ENCODE measurements around the gene KIAA0930.
A peak's percentile ranks its signal among the peaks of the same experiment; 100 is the strongest.

The KIAA0930 gene

GRCh38 chr22:45271667-45272201 is 31.0 kb upstream of the KIAA0930 start:
- Histone ChIP-seq H3K36me3 (ENCODE audit: control insufficient read depth in 1 of 2, insufficient read depth in 2 of 2, low read depth in 1 of 2, low read length in 2 of 2) (no peaks in the 10 kb centered on the region), H4K91ac (ENCODE audit: low read length) (no peak overlapping the region), H3K9ac (ENCODE audit: low read length) (no peak overlapping the region), H3K4me2 (ENCODE audit: low read length, poor library complexity, severe bottlenecking) (no peak overlapping the region), H2BK5ac (ENCODE audit: low read depth, low read length, poor library complexity, severe bottlenecking) (no peak overlapping the region), H2AFZ (ENCODE audit: low read depth, low read length) (no peak overlapping the region), H3K4me1 (ENCODE audit: control insufficient read depth, insufficient read depth, low read depth, low read length) (peaks cover 19% of the 10 kb centered on the region), H2BK12ac (ENCODE audit: low read length in 2 of 2) (peak overlapping the region; percentile 7 to 40), H2BK15ac (ENCODE audit: low read depth, poor library complexity, severe bottlenecking) (no peak overlapping the region), H3K27me3 (ENCODE audit: control insufficient read depth in 1 of 2, insufficient read depth in 1 of 2, low read length in 2 of 2) (peaks cover 0 to 20% of the 10 kb centered on the region in 2 experiments), H2AK5ac (ENCODE audit: low read length, severe bottlenecking) (no peak overlapping the region), H3K23ac (ENCODE audit: low read length in 2 of 2) (no peak overlapping the region), H3K9me3 (ENCODE audit: control insufficient read depth, low read length) (no peaks in the 10 kb centered on the region), H3K4ac (ENCODE audit: low read depth in 1 of 2, low read length in 2 of 2) (no peak overlapping the region), H4K8ac (ENCODE audit: low read length) (no peak overlapping the region), H3K18ac (ENCODE audit: low read depth in 1 of 2, low read length in 2 of 2) (no peak overlapping the region), H2BK120ac (ENCODE audit: low read depth, low read length) (no peak overlapping the region), H3K4me3 (ENCODE audit: insufficient read depth in 1 of 2, low read depth in 1 of 2, low read length in 2 of 2) (peak overlapping the region in 1 of 2 experiments; percentile 0), H3K79me1 (replicated peaks; ENCODE audit: low read length, poor library complexity, severe bottlenecking) (peaks cover 1% of the 10 kb centered on the region), H3K14ac (ENCODE audit: low read length in 2 of 2) (no peak overlapping the region), H3K27ac (ENCODE audit: low read length, poor library complexity, severe bottlenecking) (no peak overlapping the region)
- WGBS: 56% methylated on average over 13 of the region's 13 CpGs
- DNase-seq: peak; percentile 48

- no peak overlapping the region for H3K4me3 ChIP-seq (ENCODE audit: insufficient read depth in 1 of 2, low read depth in 1 of 2, low read length in 2 of 2)
- no peak overlapping the region for H3K14ac ChIP-seq (ENCODE audit: low read length in 2 of 2)
- DNase-seq: no peak
- H2AFZ ChIP-seq (ENCODE audit: low read depth, low read length): no peak overlapping the region
- no peak overlapping the region for H2BK120ac ChIP-seq (ENCODE audit: low read depth, low read length)
- H4K8ac ChIP-seq (ENCODE audit: low read length): no peak overlapping the region
- H3K9me3 ChIP-seq (ENCODE audit: control insufficient read depth, low read length): no peaks in the 10 kb centered on the region
- no peak overlapping the region for H3K18ac ChIP-seq (ENCODE audit: low read depth in 1 of 2, low read length in 2 of 2)
- 77% methylated on average over 12 of the region's 16 CpGs for WGBS
- H2BK15ac ChIP-seq (ENCODE audit: low read depth, poor library complexity, severe bottlenecking): no peak overlapping the region
- H3K4me1 ChIP-seq (ENCODE audit: control insufficient read depth, insufficient read depth, low read depth, low read length): peaks cover 19% of the 10 kb centered on the region
- H3K27me3 ChIP-seq (ENCODE audit: control insufficient read depth in 1 of 2, insufficient read depth in 1 of 2, low read length in 2 of 2): peaks cover 0 to 20% of the 10 kb centered on the region in 2 experiments
- no peak overlapping the region for H3K4me2 ChIP-seq (ENCODE audit: low read length, poor library complexity, severe bottlenecking)
- peak overlapping the region in 1 of 2 experiments; percentile 27 for H2BK12ac ChIP-seq (ENCODE audit: low read length in 2 of 2)
- H2AK5ac ChIP-seq (ENCODE audit: low read length, severe bottlenecking): no peak overlapping the region
- peaks cover 1% of the 10 kb centered on the region for H3K79me1 ChIP-seq (replicated peaks; ENCODE audit: low read length, poor library complexity, severe bottlenecking)
- no peak overlapping the region for H3K4ac ChIP-seq (ENCODE audit: low read depth in 1 of 2, low read length in 2 of 2)
- H4K91ac ChIP-seq (ENCODE audit: low read length): no peak overlapping the region
- H2BK5ac ChIP-seq (ENCODE audit: low read depth, low read length, poor library complexity, severe bottlenecking): no peak overlapping the region
- peak overlapping the region; percentile 75 for H3K9ac ChIP-seq (ENCODE audit: low read length)
- no peaks in the 10 kb centered on the region for H3K36me3 ChIP-seq (ENCODE audit: control insufficient read depth in 1 of 2, insufficient read depth in 2 of 2, low read depth in 1 of 2, low read length in 2 of 2)
- H3K27ac ChIP-seq (ENCODE audit: low read length, poor library complexity, severe bottlenecking): no peak overlapping the region
- H3K23ac ChIP-seq (ENCODE audit: low read length in 2 of 2): no peak overlapping the region
These were observed 29.7 kb upstream of the KIAA0930 start for GRCh38 chr22:45270095-45271020.

- H3K4ac ChIP-seq (ENCODE audit: low read depth in 1 of 2, low read length in 2 of 2): peak overlapping the region; percentile 6 to 35
- peak; percentile 60 for DNase-seq
- no peak overlapping the region for H3K14ac ChIP-seq (ENCODE audit: low read length in 2 of 2)
- peaks cover 0 to 20% of the 10 kb centered on the region in 2 experiments for H3K27me3 ChIP-seq (ENCODE audit: control insufficient read depth in 1 of 2, insufficient read depth in 1 of 2, low read length in 2 of 2)
- peak overlapping the region; percentile 39 for H2AFZ ChIP-seq (ENCODE audit: low read depth, low read length)
- peaks cover 1% of the 10 kb centered on the region for H3K79me1 ChIP-seq (replicated peaks; ENCODE audit: low read length, poor library complexity, severe bottlenecking)
- H2BK15ac ChIP-seq (ENCODE audit: low read depth, poor library complexity, severe bottlenecking): peak overlapping the region; percentile 93
- H3K27ac ChIP-seq (ENCODE audit: low read length, poor library complexity, severe bottlenecking): no peak overlapping the region
- peak overlapping the region; percentile 52 to 84 for H3K4me3 ChIP-seq (ENCODE audit: insufficient read depth in 1 of 2, low read depth in 1 of 2, low read length in 2 of 2)
- no peaks in the 10 kb centered on the region for H3K36me3 ChIP-seq (ENCODE audit: control insufficient read depth in 1 of 2, insufficient read depth in 2 of 2, low read depth in 1 of 2, low read length in 2 of 2)
- 11% methylated on average over 28 of the region's 60 CpGs for WGBS
- H3K18ac ChIP-seq (ENCODE audit: low read depth in 1 of 2, low read length in 2 of 2): peak overlapping the region; percentile 73 to 76
- no peak overlapping the region for H2BK5ac ChIP-seq (ENCODE audit: low read depth, low read length, poor library complexity, severe bottlenecking)
- peak overlapping the region; percentile 84 for H3K4me2 ChIP-seq (ENCODE audit: low read length, poor library complexity, severe bottlenecking)
- no peak overlapping the region for H2BK120ac ChIP-seq (ENCODE audit: low read depth, low read length)
- H3K4me1 ChIP-seq (ENCODE audit: control insufficient read depth, insufficient read depth, low read depth, low read length): peaks cover 19% of the 10 kb centered on the region
- H3K23ac ChIP-seq (ENCODE audit: low read length in 2 of 2): peak overlapping the region in 1 of 2 experiments; percentile 79
- H4K91ac ChIP-seq (ENCODE audit: low read length): peak overlapping the region; percentile 55
- H2AK5ac ChIP-seq (ENCODE audit: low read length, severe bottlenecking): no peak overlapping the region
- H4K8ac ChIP-seq (ENCODE audit: low read length): peak overlapping the region; percentile 93
- peak overlapping the region; percentile 75 for H3K9ac ChIP-seq (ENCODE audit: low read length)
- H2BK12ac ChIP-seq (ENCODE audit: low read length in 2 of 2): peak overlapping the region in 1 of 2 experiments; percentile 15
- H3K9me3 ChIP-seq (ENCODE audit: control insufficient read depth, low read length): no peaks in the 10 kb centered on the region
These were observed 28.5 kb upstream of the KIAA0930 start for GRCh38 chr22:45268958-45269844.

All from mesenchymal stem cell (in vitro differentiated cells and primary cell).